GM12873 (cell line): ENCODE measurements around the gene C11orf86.

Experiments used
- CTCF ChIP-seq: IDR thresholded peaks from 2 replicates; pipeline ENCODE4 v1.5.1; 2012; ENCODE audit warnings: low read depth, mild to moderate bottlenecking, moderate library complexity, low read length, control low read depth; ENCODE audit not compliant: insufficient read depth; ENCODE audit errors: missing control alignments

Gene C11orf86

GRCh38 chr11:67024966-67025365, 49.9 kb downstream of the C11orf86 start:
- TF ChIP-seq CTCF = no peak

- no peak for TF ChIP-seq CTCF
These were observed 50.6 kb downstream of the C11orf86 start for GRCh38 chr11:67025750-67026149.
